H9 (cell line): ENCODE results near the gene UGT1A3. TPM values are rescaled to one million over a fixed set of nuclear protein-coding genes. Genes with fewer than 3 reads are reported as not detected.

Experiments
- DNase-seq: peaks from one replicate; pipeline ENCODE4 v3.0.0-alpha.2; 2017
- H2AFZ ChIP-seq: one replicate; pipeline ENCODE4 v1.6.1; 2013; ENCODE audit warnings: mild to moderate bottlenecking, low read length, control low read depth, moderate library complexity
- H2AK5ac ChIP-seq: 2 replicates; pipeline ENCODE4 v1.6.1; 2013; ENCODE audit warnings: low read length, control low read depth, mixed read lengths; ENCODE audit not compliant: insufficient read length
- H2BK120ac ChIP-seq: one replicate; pipeline ENCODE4 v1.6.1; 2013; ENCODE audit warnings: low read depth, mild to moderate bottlenecking, low read length, control low read depth, inconsistent platforms; ENCODE audit not compliant: poor library complexity, severe bottlenecking
- H2BK12ac ChIP-seq: 2 replicates; pipeline ENCODE4 v1.6.1; 2013; ENCODE audit warnings: low read length, control low read depth, mixed read lengths, low read depth; ENCODE audit not compliant: insufficient read length
- H2BK15ac ChIP-seq: 2 replicates; pipeline ENCODE4 v1.6.1; 2013; ENCODE audit warnings: low read depth, low read length, control low read depth
- H2BK20ac ChIP-seq: one replicate; pipeline ENCODE4 v1.6.1; 2013; ENCODE audit warnings: low read depth, mild to moderate bottlenecking, low read length, control low read depth, inconsistent platforms; ENCODE audit not compliant: poor library complexity, severe bottlenecking
- H2BK5ac ChIP-seq: 2 replicates; pipeline ENCODE4 v1.6.1; 2013; ENCODE audit warnings: low read length, control low read depth, mixed read lengths; ENCODE audit not compliant: insufficient read length
- H3K14ac ChIP-seq: 2 replicates; pipeline ENCODE4 v1.6.1; 2013; ENCODE audit warnings: low read length, control low read depth; ENCODE audit not compliant: insufficient read depth
- H3K18ac ChIP-seq: 2 replicates; pipeline ENCODE4 v1.6.1; 2013; ENCODE audit warnings: low read depth, mild to moderate bottlenecking, mixed read lengths, low read length, control low read depth; ENCODE audit not compliant: insufficient read length
- H3K23ac ChIP-seq: 2 replicates; pipeline ENCODE4 v1.6.1; 2013; ENCODE audit warnings: low read length, control low read depth, mixed read lengths, low read depth; ENCODE audit not compliant: insufficient read length
- H3K23me2 ChIP-seq: 2 replicates; pipeline ENCODE4 v1.6.1; 2013; ENCODE audit warnings: low read depth, mild to moderate bottlenecking, mixed read lengths, low read length, control low read depth; ENCODE audit not compliant: insufficient read length, poor library complexity, severe bottlenecking
- H3K27ac ChIP-seq: 2 replicates; pipeline ENCODE4 v1.5.1; 2013; ENCODE audit warnings: low read length, control low read depth, mixed read lengths, low read depth; ENCODE audit not compliant: insufficient read length
- H3K27me3 ChIP-seq: 2 replicates; pipeline ENCODE4 v1.6.1; 2013; ENCODE audit warnings: low read length, control low read depth, inconsistent platforms; ENCODE audit not compliant: insufficient read depth
- H3K4ac ChIP-seq: 2 replicates; pipeline ENCODE4 v1.6.1; 2013; ENCODE audit warnings: low read depth, mild to moderate bottlenecking, control low read depth, inconsistent platforms, low read length, moderate library complexity
- H3K4me1 ChIP-seq: 2 replicates; pipeline ENCODE4 v1.6.1; 2013; ENCODE audit warnings: low read length, control low read depth, inconsistent platforms; ENCODE audit not compliant: insufficient read depth
- H3K4me2 ChIP-seq: 2 replicates; pipeline ENCODE4 v1.6.1; 2013; ENCODE audit warnings: low read length, control low read depth, mixed read lengths; ENCODE audit not compliant: insufficient read length, insufficient read depth
- H3K56ac ChIP-seq: 2 replicates; pipeline ENCODE4 v1.6.1; 2013; ENCODE audit warnings: low read depth, mild to moderate bottlenecking, mixed read lengths, low read length, control low read depth; ENCODE audit not compliant: insufficient read length
- H3K79me1 ChIP-seq: 2 replicates; pipeline ENCODE4 v1.6.1; 2013; ENCODE audit warnings: low read depth, mild to moderate bottlenecking, moderate library complexity, low read length, control low read depth, inconsistent platforms; ENCODE audit not compliant: insufficient read depth, poor library complexity, severe bottlenecking
- H3K79me2 ChIP-seq: 2 replicates; pipeline ENCODE4 v1.6.1; 2013; ENCODE audit warnings: low read length, control low read depth, inconsistent platforms; ENCODE audit not compliant: insufficient read depth
- H3K9ac ChIP-seq: 2 replicates; pipeline ENCODE4 v1.6.1; 2013; ENCODE audit warnings: low read length, control low read depth, mixed read lengths; ENCODE audit not compliant: insufficient read length; ENCODE audit errors: extremely low read depth
- H3K9me3 ChIP-seq: one replicate; pipeline ENCODE4 v1.6.1; 2013; ENCODE audit warnings: low read depth, low read length, inconsistent platforms; ENCODE audit not compliant: control insufficient read depth
- H3T11ph ChIP-seq: one replicate; pipeline ENCODE4 v1.6.1; 2013; ENCODE audit warnings: mild to moderate bottlenecking, low read length, control low read depth, inconsistent platforms
- H4K20me1 ChIP-seq: one replicate; pipeline ENCODE4 v1.6.1; 2013; ENCODE audit not compliant: control insufficient read depth, insufficient read length, insufficient read depth
- H4K5ac ChIP-seq: 2 replicates; pipeline ENCODE4 v1.6.1; 2013; ENCODE audit warnings: low read depth, mild to moderate bottlenecking, mixed read lengths, low read length, control low read depth; ENCODE audit not compliant: insufficient read length
- H4K8ac ChIP-seq: replicated peaks from 2 replicates; pipeline ENCODE4 v1.6.1; 2013; ENCODE audit warnings: low read length, control low read depth, mixed read lengths, low read depth; ENCODE audit not compliant: insufficient read length
- H4K91ac ChIP-seq: 2 replicates; pipeline ENCODE4 v1.6.1; 2013; ENCODE audit warnings: low read depth, mild to moderate bottlenecking, moderate library complexity, mixed read lengths, low read length, control low read depth; ENCODE audit not compliant: insufficient read length
- H3K27ac Mint-ChIP-seq, 3 experiments: 2 replicates in 2 of 3; 3 replicates in 1 of 3; pipeline ENCODE4 v1.8.0; 2020 to 2021; ENCODE audit warnings: mixed read lengths in 3 of 3, mild to moderate bottlenecking in 1 of 3, moderate library complexity in 1 of 3
- H3K27me3 Mint-ChIP-seq: 2 replicates; pipeline ENCODE4 v1.8.0; 2021; ENCODE audit warnings: low read depth, mild to moderate bottlenecking, moderate library complexity, mixed read lengths
- H3K36me3 Mint-ChIP-seq, 3 experiments: 2 replicates in 2 of 3; 3 replicates in 1 of 3; pipeline ENCODE4 v1.8.0; 2020 to 2021; ENCODE audit warnings: low read depth in 3 of 3, mixed read lengths in 3 of 3; ENCODE audit not compliant: insufficient read depth in 1 of 3
- H3K4me1 Mint-ChIP-seq, 2 experiments: 2 replicates each; pipeline ENCODE4 v1.8.0; 2020; ENCODE audit warnings: mixed read lengths in 2 of 2
- H3K4me3 Mint-ChIP-seq, 2 experiments: 2 replicates in 1 of 2; 3 replicates in 1 of 2; pipeline ENCODE4 v1.8.0; 2020 to 2021; ENCODE audit warnings: mild to moderate bottlenecking in 2 of 2, mixed read lengths in 2 of 2, moderate library complexity in 1 of 2
- H3K9me3 Mint-ChIP-seq, 2 experiments: 2 replicates in 1 of 2; 3 replicates in 1 of 2; pipeline ENCODE4 v1.8.0; 2020; ENCODE audit warnings: mild to moderate bottlenecking in 2 of 2, mixed read lengths in 2 of 2, moderate library complexity in 1 of 2
- CTCF ChIP-seq: fragments of 200-600 bp; sonication (generic); conservative IDR thresholded peaks from 3 replicates; pipeline ENCODE4 v1.8.0; 2021; ENCODE audit warnings: antibody characterized with exemption, mild to moderate bottlenecking
- WGBS: extraction: QIAGEN DNeasy Blood & Tissue Kit; methylation state at CpG from one replicate; pipeline ENCODE4 v1.1.7; 2013; ENCODE audit warnings: missing lambda C conversion rate, low lambda C conversion rate, mixed read lengths; ENCODE audit not compliant: insufficient read length; ENCODE audit errors: extremely low coverage; 5-methylcytosine and 5-hydroxymethylcytosine counted together
- total RNA-seq: library from RNA; stranded (reverse); gene quantifications from 2 replicates; pipeline ENCODE4 v1.2.1, GENCODE V29; 2021

Gene UGT1A3
- total RNA-seq, 1 experiment from 2014 or later = not detected

- H4K91ac ChIP-seq = no peak overlapping the region
- no peaks in the 10 kb centered on the region for H3K79me1 ChIP-seq
- H3K4me1 ChIP-seq = peaks cover 3% of the 10 kb centered on the region; the same call in 1 of the 2 replicates
- no peak overlapping the region for H3K23ac ChIP-seq
- WGBS = no CpG with 5 or more reads among the region's 1 CpG
- Mint-ChIP-seq H3K9me3 (no peaks in the 10 kb centered on the region), H3K27ac (no peak overlapping the region), H3K4me3 (no peak overlapping the region), H3K27me3 (no peaks in the 10 kb centered on the region; the same call in 1 of the 2 replicates), H3K36me3 (no peaks in the 10 kb centered on the region; a peak in 1 of 7 replicates), H3K4me1 (peaks cover 10 to 16% of the 10 kb centered on the region in 2 experiments)
- no peak overlapping the region for H3K18ac ChIP-seq
- H3K27me3 ChIP-seq = no peaks in the 10 kb centered on the region
- H2BK12ac ChIP-seq = no peak overlapping the region
- H3K56ac ChIP-seq = no peak overlapping the region
- no peak overlapping the region for H2BK20ac ChIP-seq
- no peak for DNase-seq
- H4K20me1 ChIP-seq = no peaks in the 10 kb centered on the region
- no peak overlapping the region for H2BK5ac ChIP-seq
- no peak for TF ChIP-seq CTCF
- no peak overlapping the region for H3T11ph ChIP-seq
- no peaks in the 10 kb centered on the region for H3K79me2 ChIP-seq
- no peaks in the 10 kb centered on the region for H3K23me2 ChIP-seq
- no peaks in the 10 kb centered on the region for H3K9me3 ChIP-seq
- no peak overlapping the region for H4K5ac ChIP-seq
- no peak overlapping the region for H2BK120ac ChIP-seq
- H3K14ac ChIP-seq = no peak overlapping the region
- no peak overlapping the region for H2AFZ ChIP-seq
- no peak overlapping the region for H2AK5ac ChIP-seq
- H3K4ac ChIP-seq = no peak overlapping the region
- no peak overlapping the region for H3K9ac ChIP-seq
- no peak overlapping the region for H2BK15ac ChIP-seq
- no peak overlapping the region for H3K27ac ChIP-seq
- H4K8ac ChIP-seq = no peak overlapping the region
- no peak overlapping the region for H3K4me2 ChIP-seq
These were observed 44.2 kb upstream of the UGT1A3 start for GRCh38 chr2:233684640-233685039.
